Right cardiac atrium (tissue), 5 donors: ENCODE measurements around the gene CFAP91. TPM values are rescaled to one million over a fixed set of nuclear protein-coding genes. Genes with fewer than 3 reads are reported as not detected.

Experiments
- ATAC-seq, 2 donors: fragments of 200-7000 bp; cut with Tn5 transposase; one replicate each; pipeline versions ENCODE4 v1.8.0 to v1.9.1; 2020; ENCODE audit warnings: moderate library complexity in 2 of 2, mild to moderate bottlenecking in 1 of 2
- DNase-seq, 3 donors: peaks; one replicate each; pipeline ENCODE4 v3.0.0-alpha.2; 2020
- H3K27ac ChIP-seq: one replicate; pipeline ENCODE4 v1.5.1; 2013; ENCODE audit warnings: mild to moderate bottlenecking, low read length, control low read depth, moderate library complexity
- H3K27me3 ChIP-seq: one replicate; pipeline ENCODE4 v1.6.1; 2013; ENCODE audit not compliant: control insufficient read depth, insufficient read depth
- H3K4me1 ChIP-seq: one replicate; pipeline ENCODE4 v1.6.1; 2013; ENCODE audit warnings: low read length; ENCODE audit not compliant: control insufficient read depth, insufficient read depth
- H3K4me3 ChIP-seq: one replicate; pipeline ENCODE4 v1.5.1; 2013; ENCODE audit warnings: low read length, control low read depth
- H3K9me3 ChIP-seq: one replicate; pipeline ENCODE4 v1.6.1; 2013; ENCODE audit warnings: low read length; ENCODE audit not compliant: control insufficient read depth
- WGBS: extraction: QIAGEN DNeasy Blood & Tissue Kit; methylation state at CpG from one replicate; pipeline ENCODE4 v1.1.7; 2013; 5-methylcytosine and 5-hydroxymethylcytosine counted together
- intact Hi-C, 4 donors: fragments of 100-400 bp; cut with DNase I; formaldehyde crosslinking; loops; one replicate each; pipeline versions ENCODE4 v1.11.0 to v1.14.0; 2022 to 2023
- polyA plus RNA-seq: library from polyadenylated mRNA; stranded (reverse); fragments of 200-250 nt; gene quantifications from one replicate; pipeline ENCODE4 v1.2.3, GENCODE V29; 2013
- total RNA-seq, 4 donors: library from RNA; stranded (reverse); fragmentation: NEBNext Ultra II Directional; extraction: Animal tissue kit (Norgen Biotek cat#: 25700); gene quantifications; one replicate each; pipeline ENCODE4 v1.2.1, GENCODE V29; 2021
- donor health status: healthy with polysubstance abuse.
- donor health status: DM: no; HTN: yes; CAD: no.
- donor health status: DM: no; HTN: no; CAD: no.
- donor health status: DM: no; HTN: yes; CAD: no; lungs with severe emphysema.
- donor health status: DM: yes; HTN: yes; CAD: no.

Gene CFAP91
- total and polyA plus RNA-seq, 5 donors = 0.50 to 1.7 (median 1.0) TPM

DNA sequence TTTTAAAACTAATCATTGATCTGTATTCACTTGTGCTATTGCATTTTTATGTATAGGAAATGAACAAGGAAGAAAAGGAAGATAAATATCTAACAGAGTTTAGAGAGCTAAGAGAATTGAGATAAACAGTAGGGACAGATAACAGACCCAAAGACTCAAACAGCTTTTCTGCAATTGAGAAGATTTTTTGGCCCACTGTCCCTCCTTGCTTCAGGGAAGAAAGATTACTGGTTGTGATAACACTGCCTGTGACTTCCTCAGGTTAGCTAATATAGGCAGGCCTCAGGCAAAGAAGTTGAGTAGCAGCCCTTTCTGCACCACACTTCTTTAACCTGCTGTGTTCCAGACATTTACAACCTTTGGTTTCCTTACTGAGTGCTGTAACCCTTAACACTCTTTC is 22.9 kb upstream of the CFAP91 start:
- ATAC-seq (no peak), DNase-seq (no peak)
- Histone ChIP-seq H3K9me3 (no peaks in the 10 kb centered on the region), H3K27me3 (no peaks in the 10 kb centered on the region), H3K4me3 (no peak overlapping the region), H3K4me1 (peaks cover 3% of the 10 kb centered on the region), H3K27ac (no peak overlapping the region)
- intact Hi-C loops = loop anchor here in 3 of 4 donors (10.0 kb wide), 3 partner anchors 75 to 405 kb away; no protein-coding TSS in a partner anchor

- H3K4me3 ChIP-seq = no peak overlapping the region
- no peak for DNase-seq
- H3K4me1 ChIP-seq = no peaks in the 10 kb centered on the region
- H3K9me3 ChIP-seq = no peaks in the 10 kb centered on the region
- H3K27ac ChIP-seq = no peak overlapping the region
- H3K27me3 ChIP-seq = no peaks in the 10 kb centered on the region
- intact Hi-C loops = loop anchor here in 2 of 4 donors (10.0 kb wide), 2 partner anchors 156 to 406 kb away; no protein-coding TSS in a partner anchor
- 43% methylated on average over 1 of the region's 1 CpG for WGBS
- ATAC-seq = no peak
Observed at GRCh38 chr3:119681279-119681678, 21.5 kb upstream of the CFAP91 start.

DNA sequence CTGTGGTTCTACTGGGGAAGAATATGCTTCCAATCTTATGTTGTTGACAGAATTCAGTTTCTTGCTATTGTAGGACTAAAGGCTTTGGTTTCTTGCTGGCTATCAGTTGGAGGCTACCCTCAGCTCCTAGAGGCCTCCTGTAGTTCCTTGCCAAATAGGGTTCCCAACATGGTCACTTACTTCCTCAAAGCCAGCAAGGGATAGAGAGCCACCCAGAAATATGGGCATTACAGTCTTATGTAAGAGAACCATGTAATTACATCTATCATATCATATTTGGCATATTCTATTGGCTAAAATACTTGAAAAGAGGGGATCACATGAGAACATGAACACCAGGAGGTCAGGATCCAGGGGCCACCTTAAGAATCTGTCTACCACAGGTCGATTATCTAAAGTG is 19.4 kb upstream of the CFAP91 start:
- no peaks in the 10 kb centered on the region for H3K4me1 ChIP-seq
- DNase-seq (no peak), ATAC-seq (no peak)

GRCh38 chr3:119690043-119690656 is 12.7 kb upstream of the CFAP91 start:
- Histone ChIP-seq H3K4me3 (no peak overlapping the region), H3K27ac (no peak overlapping the region), H3K9me3 (no peaks in the 10 kb centered on the region), H3K4me1 (no peaks in the 10 kb centered on the region), H3K27me3 (no peaks in the 10 kb centered on the region)
- intact Hi-C loops = no loop called here
- 51% methylated on average over 4 of the region's 4 CpGs for WGBS
- ATAC-seq (no peak), DNase-seq (no peak)

More for the DNA sequence above, 19.4 kb upstream of the CFAP91 start:
- no peak overlapping the region for H3K27ac ChIP-seq
- no peak overlapping the region for H3K4me3 ChIP-seq
- intact Hi-C loops = loop anchor here in 2 of 4 donors (10.0 kb wide), 2 partner anchors 159 to 409 kb away; no protein-coding TSS in a partner anchor
- 37% methylated on average over 1 of the region's 1 CpG for WGBS
- no peaks in the 10 kb centered on the region for H3K27me3 ChIP-seq
- no peaks in the 10 kb centered on the region for H3K9me3 ChIP-seq

DNA sequence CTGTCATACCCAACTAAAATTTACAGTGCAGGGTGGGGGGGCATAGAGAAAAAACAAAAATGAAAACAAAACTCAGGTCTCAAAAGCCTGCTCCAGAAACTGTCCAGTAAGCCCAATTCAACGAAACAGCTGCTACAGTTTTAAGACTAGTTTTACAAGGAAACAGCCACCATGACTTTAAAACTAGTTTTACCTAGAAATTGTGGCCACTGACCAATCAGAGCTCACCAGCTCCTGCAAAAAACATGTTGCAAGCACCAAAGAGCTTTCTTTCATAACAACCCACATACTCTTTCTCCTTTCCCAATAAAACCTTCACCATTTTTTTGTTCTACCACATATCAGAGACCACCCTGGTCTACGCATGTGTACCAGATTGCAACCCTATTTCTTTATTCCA is 7.3 kb upstream of the CFAP91 start:
- Histone ChIP-seq H3K4me3 (no peak overlapping the region), H3K27me3 (no peaks in the 10 kb centered on the region), H3K4me1 (no peaks in the 10 kb centered on the region), H3K27ac (no peak overlapping the region), H3K9me3 (no peaks in the 10 kb centered on the region)
- ATAC-seq (no peak), DNase-seq (no peak)
- 94% methylated on average over 2 of the region's 2 CpGs for WGBS
- intact Hi-C loops = no loop called here

GRCh38 chr3:119697394-119697793 is 5.4 kb upstream of the CFAP91 start:
- no peak overlapping the region for H3K4me3 ChIP-seq
- no peaks in the 10 kb centered on the region for H3K4me1 ChIP-seq
- H3K27me3 ChIP-seq = no peaks in the 10 kb centered on the region
- H3K9me3 ChIP-seq = no peaks in the 10 kb centered on the region
- no peak overlapping the region for H3K27ac ChIP-seq
- ATAC-seq (no peak), DNase-seq (no peak)
- 84% methylated on average over 5 of the region's 5 CpGs for WGBS
- intact Hi-C loops = no loop called here

- H3K4me1 ChIP-seq = no peaks in the 10 kb centered on the region
- intact Hi-C loops = no loop called here
- no peak overlapping the region for H3K4me3 ChIP-seq
- 84% methylated on average over 4 of the region's 4 CpGs for WGBS
- no peaks in the 10 kb centered on the region for H3K27me3 ChIP-seq
- H3K27ac ChIP-seq = no peak overlapping the region
- H3K9me3 ChIP-seq = no peaks in the 10 kb centered on the region
- DNase-seq = no peak
- ATAC-seq = no peak
Observed at GRCh38 chr3:119700269-119700919, 2.4 kb upstream of the CFAP91 start.

- H3K4me3 ChIP-seq = no peak overlapping the region
- H3K27ac ChIP-seq = no peak overlapping the region
- no peaks in the 10 kb centered on the region for H3K4me1 ChIP-seq
- no peaks in the 10 kb centered on the region for H3K9me3 ChIP-seq
- WGBS = 90% methylated on average over 22 of the region's 22 CpGs
- intact Hi-C loops = no loop called here
- no peaks in the 10 kb centered on the region for H3K27me3 ChIP-seq
- DNase-seq (no peak), ATAC-seq (no peak)
Observed at GRCh38 chr3:119700920-119701734, 1.7 kb upstream of the CFAP91 start.

GRCh38 chr3:119703820-119704531 is 1.2 kb downstream of the CFAP91 start:
- WGBS = 76% methylated on average over 8 of the region's 8 CpGs

GRCh38 chr3:119715105-119715504 is 12.3 kb downstream of the CFAP91 start:
- 96% methylated on average over 2 of the region's 2 CpGs for WGBS
- no peaks in the 10 kb centered on the region for H3K9me3 ChIP-seq
- no peaks in the 10 kb centered on the region for H3K27me3 ChIP-seq
- no peak for DNase-seq
- intact Hi-C loops = no loop called here
- no peak for ATAC-seq
- no peak overlapping the region for H3K4me3 ChIP-seq
- no peak overlapping the region for H3K27ac ChIP-seq
- no peaks in the 10 kb centered on the region for H3K4me1 ChIP-seq

More at GRCh38 chr3:119703820-119704531, 1.2 kb downstream of the CFAP91 start:
- Histone ChIP-seq H3K27ac (no peak overlapping the region), H3K4me1 (no peaks in the 10 kb centered on the region), H3K27me3 (no peaks in the 10 kb centered on the region), H3K4me3 (no peak overlapping the region), H3K9me3 (no peaks in the 10 kb centered on the region)
- no peak for ATAC-seq
- DNase-seq = no peak
- intact Hi-C loops = no loop called here
